DOHH2 (cell line): ENCODE data around the gene COL1A2.

ENCODE experiments used
- CTCF ChIP-seq: fragments of 200-600 bp; sonication (generic); IDR thresholded peaks from one replicate; pipeline ENCODE4 v1.5.1; 2014; ENCODE audit warnings: antibody characterized with exemption, mild to moderate bottlenecking, low read depth, low read length; ENCODE audit not compliant: poor library complexity, severe bottlenecking
- EZH2phosphoT487 ChIP-seq: fragments of 200-600 bp; sonication (generic); IDR thresholded peaks from 2 replicates; pipeline ENCODE4 v1.6.1; 2017; ENCODE audit warnings: borderline replicate concordance, mild to moderate bottlenecking, antibody characterized with exemption, low read length, moderate library complexity, mixed read lengths

- TF ChIP-seq CTCF (no peak), EZH2phosphoT487 (no peak)
These were observed 71.8 kb downstream of the COL1A2 start for GRCh38 chr7:94466516-94466915.
